Heart right ventricle (tissue), 16 donors: ENCODE results near the gene SPTLC1. TPM values are rescaled to one million over a fixed set of nuclear protein-coding genes. Genes with fewer than 3 reads are reported as not detected.
"Not testable (repeated sequence)": the region's sequence is repeated elsewhere in the genome, so short reads cannot be mapped to it uniquely, and the experiment has no call there.

Source experiments
- ATAC-seq, 8 donors: fragments of 200-7000 bp; cut with Tn5 transposase; one replicate each; pipeline ENCODE4 v1.9.1; 2020; ENCODE audit warnings: mild to moderate bottlenecking in 8 of 8, moderate library complexity in 8 of 8, moderate number of reproducible peaks in 1 of 8
- DNase-seq, 2 donors: peaks; one replicate each; pipeline ENCODE4 v3.0.0-alpha.2; 2020
- H3K27ac ChIP-seq, 10 donors: fragments of 200-600 bp; sonication (generic) in 2 of 10; one replicate each; pipeline versions ENCODE4 v1.5.0 to v1.8.0; 2020 to 2022; ENCODE audit warnings: mild to moderate bottlenecking in 3 of 10
- H3K27me3 ChIP-seq, 7 donors: fragments of 200-600 bp; one replicate each; pipeline ENCODE4 v1.8.0; 2021 to 2022; ENCODE audit warnings: mild to moderate bottlenecking in 2 of 7
- H3K36me3 ChIP-seq, 9 donors: fragments of 200-600 bp; sonication (generic) in 1 of 9; one replicate each; pipeline versions ENCODE4 v1.5.0 to v1.8.0; 2020 to 2022; ENCODE audit warnings: mild to moderate bottlenecking in 2 of 9
- H3K4me1 ChIP-seq, 9 donors: fragments of 200-600 bp; sonication (generic) in 1 of 9; one replicate each; pipeline versions ENCODE4 v1.5.0 to v1.8.0; 2020 to 2022; ENCODE audit warnings: mild to moderate bottlenecking in 4 of 9
- H3K4me3 ChIP-seq, 10 donors: fragments of 200-600 bp; sonication (generic) in 2 of 10; one replicate each; pipeline versions ENCODE4 v1.5.0 to v1.8.0; 2020 to 2022; ENCODE audit warnings: mild to moderate bottlenecking in 7 of 10, moderate library complexity in 2 of 10
- H3K9me3 ChIP-seq, 11 donors: fragments of 200-600 bp in 10 of 11; sonication (generic) in 2 of 11; one replicate each; pipeline versions ENCODE4 v1.5.0 to v1.8.0; 2013 to 2022; ENCODE audit warnings: mild to moderate bottlenecking in 2 of 11, control low read depth in 1 of 11, moderate library complexity in 1 of 11
- CTCF ChIP-seq, 9 donors: fragments of 200-600 bp; sonication (generic) in 2 of 9; IDR thresholded peaks; one replicate each; pipeline versions ENCODE4 v1.5.0 to v1.8.0; 2021 to 2022; ENCODE audit warnings: antibody characterized with exemption in 9 of 9, mild to moderate bottlenecking in 5 of 9, moderate library complexity in 1 of 9
- whole genome bisulfite sequencing, 2 donors: extraction: QIAGEN DNeasy Blood & Tissue Kit; methylation state at CpG; one replicate each; pipeline ENCODE4 v1.1.7; 2013; ENCODE audit warnings: inconsistent platforms in 1 of 2; 5-methylcytosine and 5-hydroxymethylcytosine counted together
- intact Hi-C, 10 donors: fragments of 100-400 bp; cut with DNase I; formaldehyde crosslinking; loops; one replicate each; pipeline versions ENCODE4 v1.11.1 to v1.14.2; 2022
- polyA plus RNA-seq, 2 donors: library from polyadenylated mRNA; stranded (reverse); fragments of 200-250 nt; gene quantifications; one replicate each; pipeline ENCODE4 v1.2.3, GENCODE V29; 2013
- total RNA-seq, 10 donors: library from RNA; stranded (reverse); fragmentation: NEBNext Ultra II Directional in 3 of 10; extraction: Animal tissue kit (Norgen Biotek cat#: 25700) in 3 of 10; gene quantifications; one replicate each; pipeline versions ENCODE4 v1.2.1 to v1.2.4, GENCODE V29; 2021 to 2023
- donor health status: Arrhythmogenic right ventricular cardiomyopathy.
- donor health status: ischemic (EF 13 %, LVEDD 7.1; RV severe dilation, severe dysfunction).
- donor health status: healthy with polysubstance abuse.
- donor health status: DM: no; HTN: yes; CAD: no.
- donor health status: DM: no; HTN: no; CAD: no.
- donor health status: ischemic (EF 25% LVEDD 6.9; RV normal size, moderate dysfunction).
- donor health status: ischemic (EF 25% LVEDD 5.7; RV mildly dilated, moderate dysfunction).
- donor health status: healthy.
- donor health status: DM: yes; HTN: yes; CAD: no.
- donor health status: Ischemic cardiomyopathy.
- donor health status: ischemic (EF 35%, LVEDD 5.7; RV mildly dilated, moderate dysfunction).
- donor health status: nonischemic (EF 11% LVEDD 7.7; RV severe dilation, severe dysfunction).
- donor health status: DM: yes; HTN: yes; CAD: no.
- donor health status: PGD.
- donor health status: ischemic (EF 29% LVEDD 5.4; RV normal size, mild dysfunction).
- donor health status: nonischemic (EF 23%, LVEDD 6.1; RV moderate dilation, normal function).

The SPTLC1 gene
- total and polyA plus RNA-seq, 12 donors: 17.1 to 28.1 (median 23.0) TPM

GRCh38 chr9:92136184-92136858 is 21.1 kb upstream of the SPTLC1 start:
- Histone ChIP-seq H3K36me3 (no peaks in the 10 kb centered on the region), H3K4me3 (no peak overlapping the region), H3K27ac (no peak overlapping the region), H3K4me1 (peaks cover 0 to 21% (median 16%) of the 10 kb centered on the region in 9 donors), H3K27me3 (peaks cover 0 to 22% (median 9%) of the 10 kb centered on the region in 7 donors), H3K9me3 (no peaks in the 10 kb centered on the region)
- 77 to 78% methylated on average over 18 to 19 of the region's 19 CpGs for whole genome bisulfite sequencing, 2 donors
- intact Hi-C loops: loop anchor here (2.0 to 10.0 kb wide), 10 partner anchors 96 to 658 kb away; partner anchors contain the start of gene IARS1 (in 2 of the 10)
- TF ChIP-seq CTCF (IDR thresholded peaks at IDR 0.05): no peak
- no peak for DNase-seq
- no peak for ATAC-seq

- no peaks in the 10 kb centered on the region for H3K36me3 ChIP-seq
- H3K4me3 ChIP-seq: no peak overlapping the region
- no peak for ATAC-seq
- no peak overlapping the region for H3K27ac ChIP-seq
- intact Hi-C loops: loop anchor here (5.0 to 10.0 kb wide), 9 partner anchors 97 to 659 kb away; partner anchors contain the start of gene IARS1 (in 2 of the 10)
- no peak for TF ChIP-seq CTCF (IDR thresholded peaks at IDR 0.05)
- H3K9me3 ChIP-seq: no peaks in the 10 kb centered on the region
- no peak for DNase-seq
- peaks cover 0 to 17% (median 3%) of the 10 kb centered on the region in 7 donors for H3K27me3 ChIP-seq
- WGBS, 2 donors: 69 to 71% methylated on average over 7 of the region's 7 CpGs
- H3K4me1 ChIP-seq: peaks cover 0 to 15% (median 10%) of the 10 kb centered on the region in 9 donors
These were observed 20.4 kb upstream of the SPTLC1 start for GRCh38 chr9:92135576-92135975.

- Histone ChIP-seq H3K9me3 (no peaks in the 10 kb centered on the region), H3K4me1 (peaks cover 0 to 9% (median 7%) of the 10 kb centered on the region in 9 donors), H3K36me3 (no peaks in the 10 kb centered on the region), H3K27ac (no peak overlapping the region), H3K27me3 (peaks cover 0 to 22% (median 0%) of the 10 kb centered on the region in 7 donors), H3K4me3 (peak overlapping the region in 3 of 10 donors; percentile 14 to 34 (median 16))
- peak; percentile 48 to 86 (median 76) for ATAC-seq
- peak; percentile 81 to 99 (median 95) for TF ChIP-seq CTCF (IDR thresholded peaks at IDR 0.05)
- intact Hi-C loops: loop anchor here in 9 of 10 donors (5.0 to 10.0 kb wide), 7 partner anchors 111 to 661 kb away; partner anchors contain the start of gene IARS1 (in 2 of the 9)
- DNase-seq: peak; percentile 72 to 81
- WGBS, 2 donors: 12 to 14% methylated on average over 19 of the region's 19 CpGs
These were observed 18.9 kb upstream of the SPTLC1 start for GRCh38 chr9:92133949-92134604.

- not testable (repeated sequence) for H3K36me3 ChIP-seq, H3K4me3 ChIP-seq, H3K9me3 ChIP-seq, H3K27ac ChIP-seq, H3K4me1 ChIP-seq, ATAC-seq, DNase-seq
- intact Hi-C loops: loop anchor here in 9 of 10 donors (5.0 to 10.0 kb wide), 7 partner anchors 112 to 662 kb away; partner anchors contain the start of gene IARS1 (in 2 of the 9)
- 91 to 100% methylated on average over 1 of the region's 1 CpG for WGBS, 2 donors
- H3K27me3 ChIP-seq: peaks cover 0 to 22% (median 0%) of the 10 kb centered on the region in 7 donors
These were observed 17.7 kb upstream of the SPTLC1 start for GRCh38 chr9:92132913-92133312.
